NCI-H1694 treated with DMSO at 0.1 percent for 48 hours (cell line): ENCODE measurements around the gene SLC24A4.

Source experiments
- DNase-seq: peaks from one replicate; lab custom pipeline; 2025; lab: John Stamatoyannopoulos, UW

The SLC24A4 gene

DNA sequence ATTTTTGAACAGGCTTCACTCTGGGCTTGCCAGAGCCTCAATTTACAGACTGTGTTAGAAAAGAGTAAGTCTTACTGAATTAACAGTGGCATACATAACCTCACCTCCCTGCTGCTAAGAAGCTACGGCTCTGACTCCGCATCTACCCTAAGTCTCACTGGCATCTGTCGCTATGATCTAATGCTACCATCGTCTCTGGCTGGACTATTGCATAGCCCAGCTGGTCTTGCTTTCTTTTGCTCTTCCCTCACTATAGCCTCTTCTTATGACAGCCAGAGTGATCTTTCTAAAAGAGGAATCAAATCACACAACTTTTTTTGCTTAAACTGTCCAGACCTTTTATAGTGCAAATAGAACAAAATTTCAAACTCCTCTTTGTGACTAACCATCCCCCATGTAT is 81.1 kb downstream of the SLC24A4 start:
- no peak for DNase-seq

DNA sequence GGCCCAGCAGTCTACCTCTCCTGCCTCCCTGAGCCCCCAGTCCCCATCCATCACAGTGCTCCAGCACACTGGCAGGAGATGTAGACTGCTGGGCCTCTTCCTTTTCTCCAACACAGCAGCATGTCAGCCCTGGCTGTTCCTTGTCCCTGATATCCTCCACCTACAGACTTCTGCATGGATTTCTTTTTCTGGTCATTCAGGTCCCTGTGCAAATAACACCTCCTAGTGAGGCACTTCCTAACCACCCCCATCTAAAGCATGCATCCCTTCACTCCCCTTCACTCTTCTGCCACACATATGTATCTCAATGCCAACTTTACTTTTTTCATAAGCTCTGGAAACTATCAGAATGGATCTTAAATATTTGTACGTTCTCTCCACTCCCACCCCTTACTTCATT is 81.5 kb downstream of the SLC24A4 start:
- no peak for DNase-seq

DNA sequence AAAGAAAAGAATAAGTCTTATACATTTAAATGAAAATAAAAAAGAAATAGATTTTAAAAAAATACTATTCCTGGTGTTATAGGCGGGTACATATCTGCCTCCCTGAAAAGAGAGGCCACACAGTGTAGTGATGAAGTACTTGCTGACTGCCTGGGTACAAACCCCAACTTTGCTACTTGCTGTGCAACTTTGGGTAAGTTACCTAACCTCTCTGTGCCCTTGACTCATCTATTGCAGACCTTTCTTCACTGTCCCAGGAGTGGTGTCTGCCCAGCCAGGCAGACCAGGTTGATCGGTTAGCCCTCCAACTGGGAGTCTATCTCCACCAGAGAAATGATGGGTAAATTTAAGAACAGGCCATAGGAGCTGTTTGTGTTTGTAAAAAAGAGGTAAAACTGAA is 82.0 kb downstream of the SLC24A4 start:
- no peak for DNase-seq

DNA sequence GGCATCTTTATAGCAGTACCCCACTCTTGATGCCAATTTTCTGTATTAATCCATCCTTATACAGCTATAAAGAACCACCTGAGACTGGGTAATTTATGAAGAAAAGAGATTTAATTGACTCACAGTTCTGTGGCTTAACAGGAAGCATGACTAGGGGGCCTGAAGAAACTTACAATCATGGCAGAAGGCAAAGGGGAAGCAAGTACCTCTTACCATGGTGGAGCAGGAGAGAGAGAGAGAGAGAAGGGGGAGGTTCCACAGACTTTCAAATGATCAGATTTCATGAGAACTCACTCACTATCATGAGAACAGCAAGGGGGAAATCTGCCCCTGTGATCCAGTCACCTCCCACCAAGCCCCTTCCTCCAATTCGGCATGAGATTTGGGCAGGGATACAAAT is 84.4 kb downstream of the SLC24A4 start:
- no peak for DNase-seq

DNA sequence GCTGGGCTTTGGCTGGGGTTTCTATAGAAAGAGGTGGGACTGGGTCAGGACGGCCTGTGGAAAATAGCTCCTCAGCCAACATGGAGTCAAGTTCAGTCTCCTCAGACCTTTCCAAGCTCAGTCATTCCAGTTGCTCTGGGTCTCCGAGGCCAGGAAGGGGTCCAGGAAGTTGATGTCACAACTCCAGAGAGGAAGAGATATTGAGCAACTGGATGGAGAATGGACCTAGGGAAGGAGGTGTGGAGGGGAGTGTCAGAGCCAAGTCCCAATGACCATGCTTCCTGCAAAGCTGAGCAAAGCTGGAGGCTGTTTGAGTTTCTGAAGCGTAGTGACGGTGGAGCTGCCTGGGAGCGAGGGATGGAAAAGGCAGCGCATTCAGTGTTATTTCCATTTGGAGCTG is 86.1 kb downstream of the SLC24A4 start:
- no peak for DNase-seq

DNA sequence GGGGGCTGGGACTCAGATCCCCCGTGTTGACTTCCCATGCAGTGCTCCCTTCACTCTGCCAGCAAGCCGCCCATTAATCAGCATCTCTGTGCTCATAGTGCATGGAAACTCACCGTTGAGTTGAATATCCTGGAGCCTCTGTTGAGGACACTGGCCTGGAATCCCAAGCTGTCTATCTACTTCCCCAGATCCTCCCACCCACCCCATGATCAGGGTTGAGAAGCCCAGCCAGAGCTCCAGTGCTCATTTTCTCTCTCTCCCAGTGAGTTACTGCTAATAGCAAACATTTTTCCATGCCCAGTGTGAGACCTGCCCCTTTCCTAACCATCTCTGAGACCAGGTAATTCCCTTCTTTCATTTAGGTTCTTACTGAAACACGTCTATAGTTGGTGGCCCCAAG is 88.2 kb downstream of the SLC24A4 start:
- no peak for DNase-seq

DNA sequence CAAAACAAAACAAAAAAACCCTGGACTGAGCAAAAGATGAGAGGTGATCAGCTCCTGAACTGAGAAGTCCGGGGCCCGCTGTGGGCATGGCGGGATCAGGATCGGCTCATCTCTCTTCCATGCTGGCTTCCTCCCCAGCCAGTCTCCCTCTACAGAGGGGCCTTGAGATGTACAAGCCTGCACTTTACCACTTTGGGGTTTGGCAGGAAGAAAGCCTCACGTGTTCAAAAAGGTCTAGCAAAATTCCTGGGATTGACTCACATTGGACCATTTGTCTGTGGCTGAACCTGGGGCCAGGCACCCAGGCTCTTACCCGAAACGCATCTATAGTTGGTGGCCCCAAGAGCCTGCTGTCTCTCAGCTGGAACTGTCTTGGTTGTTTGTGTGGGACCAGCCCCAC is 89.0 kb downstream of the SLC24A4 start:
- no peak for DNase-seq

DNA sequence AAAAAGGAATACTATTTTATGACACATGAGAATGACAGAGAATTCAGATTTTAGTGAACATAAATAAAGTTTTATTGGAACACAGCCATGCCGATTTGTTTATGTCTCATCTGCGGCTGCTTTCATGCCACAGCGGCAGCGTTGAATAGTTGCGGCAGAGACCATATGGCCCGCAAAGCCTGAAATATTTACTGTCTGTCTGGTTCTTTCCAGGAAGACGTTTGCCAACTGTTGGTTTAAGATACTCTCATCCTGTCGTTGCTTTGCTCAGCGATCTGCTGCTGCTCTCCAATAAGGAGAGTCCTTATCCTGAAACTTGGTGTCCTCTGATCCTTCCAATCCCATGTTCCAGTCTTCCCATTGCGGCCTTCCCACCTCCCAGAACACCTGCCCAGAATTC is 89.9 kb downstream of the SLC24A4 start:
- DNase-seq = peak; percentile 86

DNA sequence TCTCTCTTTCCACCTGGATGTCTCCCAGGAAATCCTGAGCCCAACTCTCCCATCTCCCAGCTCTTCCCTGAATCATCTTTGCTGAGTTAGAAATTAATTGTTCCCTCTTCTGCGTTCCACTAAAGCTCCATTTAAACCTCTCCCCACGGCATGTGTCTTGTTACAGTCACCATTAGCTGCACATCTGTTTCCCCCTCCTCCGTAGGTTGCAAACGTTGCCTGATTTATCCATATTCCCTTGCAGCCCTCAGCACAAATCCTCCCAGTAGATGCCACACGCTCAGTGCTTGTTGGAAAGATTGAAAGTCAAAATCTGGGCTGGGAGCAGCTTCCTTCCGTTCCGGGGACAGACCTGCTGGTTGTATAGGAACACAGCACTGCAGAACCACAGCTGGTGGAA is 90.4 kb downstream of the SLC24A4 start:
- DNase-seq = peak; percentile 84

DNA sequence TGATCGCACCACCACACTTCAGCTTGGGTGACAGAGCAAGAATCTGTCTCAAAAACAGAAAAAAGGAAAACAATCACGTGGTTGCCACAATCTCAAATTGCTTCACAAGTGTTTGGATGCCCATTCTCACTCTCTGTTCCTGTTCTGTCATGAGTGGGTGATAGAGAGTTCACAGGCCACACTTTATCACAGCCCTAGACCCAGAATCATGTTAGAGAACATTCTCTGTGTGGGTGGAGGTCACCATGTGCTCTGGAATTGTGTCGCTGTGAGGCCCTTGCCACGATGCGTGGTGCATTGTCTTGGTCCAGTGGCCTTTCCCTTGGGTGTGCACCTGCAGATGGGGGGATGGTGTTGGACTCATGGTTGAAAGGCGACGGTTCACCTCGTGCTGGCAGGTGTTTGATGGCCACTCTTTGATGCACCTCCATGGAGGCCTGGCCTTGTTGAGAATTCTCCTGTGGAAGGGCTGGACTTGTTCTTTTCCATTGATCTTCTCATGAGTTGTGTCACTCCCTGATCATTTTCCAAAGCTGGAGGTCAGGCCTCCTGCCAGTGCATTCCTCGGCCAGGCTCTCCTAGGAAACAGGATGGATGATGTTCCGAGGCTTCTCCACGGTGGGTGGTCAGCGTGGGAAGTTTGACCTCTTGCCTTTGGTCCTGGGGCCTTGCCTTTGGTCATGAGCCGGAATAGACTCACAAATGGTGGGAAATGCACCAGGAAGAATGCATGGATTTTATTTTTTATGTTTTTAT is 91.9 kb downstream of the SLC24A4 start:
- DNase-seq = no peak

DNA sequence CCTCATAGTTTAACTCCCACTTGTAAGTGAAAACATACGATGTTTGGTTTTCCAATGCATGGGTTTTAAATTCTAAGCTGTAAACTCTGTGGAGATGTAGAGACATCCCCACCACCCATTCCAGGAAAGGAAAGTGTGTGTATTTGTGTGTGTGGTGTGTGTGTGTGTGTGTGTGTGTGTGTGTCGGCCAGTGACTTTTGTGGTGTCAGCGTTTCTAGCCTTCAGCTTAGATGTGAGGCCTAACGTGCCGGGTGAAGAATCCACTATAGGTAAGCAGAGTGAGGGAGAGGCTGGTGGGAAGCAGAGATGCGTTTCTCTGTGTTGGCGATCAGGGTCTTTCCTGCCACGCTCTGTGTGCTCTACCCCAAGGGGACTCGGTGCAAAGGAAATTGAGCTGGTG is 93.0 kb downstream of the SLC24A4 start:
- DNase-seq = no peak

DNA sequence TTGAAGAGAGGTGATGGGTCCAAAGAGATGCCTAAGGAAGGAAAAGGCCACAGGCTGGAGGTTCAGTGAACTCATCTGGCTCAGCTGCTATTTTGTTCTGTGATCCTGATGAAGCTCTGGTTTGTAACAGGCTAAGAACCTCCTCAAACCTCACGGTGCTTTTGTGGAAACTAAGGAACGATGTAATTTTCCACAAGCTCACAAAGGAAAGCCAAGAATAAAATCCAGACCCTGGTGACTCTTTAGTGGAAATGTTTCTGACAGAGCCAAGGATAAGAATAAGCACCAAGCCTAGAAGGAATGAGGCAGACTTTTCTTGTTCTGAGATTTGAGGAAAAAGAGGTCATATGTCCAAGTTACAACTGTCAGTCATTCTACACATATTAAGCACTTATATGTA is 93.6 kb downstream of the SLC24A4 start:
- no peak for DNase-seq

DNA sequence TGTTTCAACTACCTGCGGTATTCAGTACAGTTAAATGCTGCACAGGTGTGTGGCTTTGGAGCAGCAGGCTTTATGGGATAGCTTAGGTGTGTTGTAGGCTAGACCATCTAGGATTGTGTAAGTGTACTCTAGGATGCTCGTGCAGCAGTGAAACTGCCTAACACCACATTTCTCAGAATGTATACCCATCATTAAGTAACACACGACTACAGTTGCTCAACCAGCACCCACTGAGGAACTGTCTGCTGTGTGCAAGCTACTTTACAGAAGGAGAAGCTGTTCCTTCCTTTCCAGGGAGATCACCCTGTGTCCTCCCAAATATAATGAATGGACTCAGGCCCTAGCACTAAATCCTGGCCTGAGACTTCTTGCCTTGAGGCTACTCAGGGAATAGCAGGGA is 94.8 kb downstream of the SLC24A4 start:
- no peak for DNase-seq

DNA sequence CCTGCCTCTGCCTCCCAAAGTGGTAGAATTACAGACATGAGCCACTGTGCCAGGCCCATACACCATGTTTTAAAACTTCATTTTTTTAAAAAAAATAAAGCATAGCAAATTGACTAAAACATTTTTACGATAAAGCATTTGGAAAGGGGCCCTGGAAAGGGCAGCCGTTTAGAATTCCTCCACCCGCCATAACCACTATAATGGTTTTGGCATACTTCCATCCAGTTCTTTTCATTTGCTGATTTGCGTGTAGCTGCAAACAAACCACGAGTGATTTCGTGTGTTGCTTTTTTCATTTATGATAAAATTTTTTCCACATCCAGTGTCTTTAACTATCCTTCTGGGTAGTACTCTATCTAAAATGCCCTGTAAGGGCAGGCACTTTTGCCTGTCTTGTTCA is 98.8 kb downstream of the SLC24A4 start:
- DNase-seq = no peak

DNA sequence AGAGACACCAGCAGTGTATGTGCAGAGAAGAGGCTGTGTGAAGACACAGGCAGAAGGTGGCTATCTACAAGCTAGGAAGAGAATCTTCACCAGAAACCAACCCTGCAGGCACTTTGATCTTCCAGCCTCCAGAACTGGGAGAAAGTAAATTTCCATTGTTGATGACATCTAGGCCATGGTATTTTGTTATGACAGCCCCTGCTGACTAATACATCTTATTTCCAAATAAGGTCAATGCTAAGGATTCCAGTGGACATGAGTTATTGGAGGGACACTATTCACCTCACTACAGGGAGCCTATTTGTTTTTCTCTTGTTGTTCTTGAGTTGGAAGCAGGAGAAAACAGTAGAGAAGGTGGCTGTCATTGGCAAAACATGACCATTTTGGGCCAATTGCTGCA is 102.1 kb downstream of the SLC24A4 start:
- no peak for DNase-seq

DNA sequence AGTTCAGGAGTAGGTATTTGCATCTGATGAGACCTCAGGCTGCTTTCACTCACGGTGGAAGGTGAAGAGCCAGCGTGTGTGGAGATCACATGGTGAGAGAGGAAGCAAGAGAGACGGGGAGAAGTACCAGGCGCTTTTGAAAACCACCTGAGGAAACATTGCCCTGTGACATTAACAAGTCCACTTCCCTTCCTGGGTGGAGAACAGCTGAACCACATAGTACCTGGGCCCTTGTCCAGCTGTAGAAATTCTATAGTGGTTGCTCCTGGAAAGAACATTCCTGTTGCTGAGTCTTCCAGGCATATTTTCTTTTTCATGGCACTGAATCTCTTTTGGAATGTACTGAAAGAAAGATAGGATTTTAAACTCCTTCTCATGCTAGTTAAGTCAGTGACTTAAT is 103.3 kb downstream of the SLC24A4 start:
- DNase-seq = no peak

DNA sequence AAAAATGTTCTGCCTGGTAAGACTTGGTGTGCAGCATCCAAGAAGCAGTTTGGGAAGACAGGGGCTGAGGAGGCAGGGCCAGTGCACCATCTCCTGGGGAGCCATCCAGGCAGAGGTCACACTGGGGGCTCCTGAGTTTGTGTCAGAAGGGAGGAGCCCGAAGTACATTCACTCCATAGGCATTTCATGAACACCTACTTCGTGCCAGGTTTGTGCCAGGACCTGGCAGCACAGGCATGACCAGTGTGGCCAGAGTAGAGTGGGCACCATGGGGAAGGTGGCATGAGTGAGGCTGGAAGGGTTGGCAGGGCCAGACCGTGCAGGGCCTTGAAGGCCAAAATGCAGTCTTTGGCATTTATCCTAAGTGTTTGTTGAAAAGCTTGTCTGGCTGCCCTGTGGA is 104.1 kb downstream of the SLC24A4 start:
- no peak for DNase-seq

DNA sequence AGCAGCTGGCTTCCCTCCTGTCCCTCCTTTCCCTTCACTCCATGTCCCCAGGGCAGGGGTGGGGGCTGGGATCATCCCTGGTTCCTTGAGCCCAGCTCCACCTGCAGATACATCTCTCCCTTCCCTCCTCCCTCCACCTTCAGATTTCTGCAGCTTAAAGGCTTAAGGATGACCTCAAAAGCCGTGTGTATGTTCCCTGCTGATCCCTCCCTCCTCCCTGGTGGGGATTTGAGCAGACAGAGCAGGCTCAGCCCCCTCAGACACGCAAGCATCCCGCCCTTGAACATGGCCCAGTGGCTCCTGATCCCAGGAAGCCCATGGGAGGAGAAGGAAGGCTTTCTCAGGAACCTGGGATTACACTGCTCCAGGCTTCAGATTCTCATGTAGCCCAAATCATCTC is 107.7 kb downstream of the SLC24A4 start:
- DNase-seq = no peak

DNA sequence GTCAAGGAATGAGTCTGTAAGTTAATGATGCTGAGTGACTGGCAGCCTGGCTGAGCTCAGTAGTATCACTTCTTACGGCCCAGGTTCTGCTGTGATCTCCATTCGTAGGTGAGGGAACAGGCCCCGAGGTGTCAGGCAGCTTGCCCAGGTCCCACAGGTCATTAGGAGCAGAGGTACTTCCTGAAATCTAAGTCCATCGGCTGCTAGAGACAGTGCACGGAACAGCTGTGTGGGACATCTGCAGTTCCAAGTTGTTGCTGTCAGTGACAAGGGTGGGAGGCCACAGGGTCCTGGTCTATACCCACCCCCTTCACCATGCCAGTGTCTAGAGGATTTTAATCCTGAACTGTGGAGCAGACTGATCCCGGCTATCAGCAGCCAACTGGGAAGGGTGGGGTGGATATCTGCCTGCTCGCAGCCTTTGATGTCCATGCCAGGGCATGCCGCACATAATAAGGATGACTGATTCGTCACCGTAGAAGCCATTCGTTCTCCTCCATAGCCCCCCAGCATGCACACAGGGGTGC is 108.3 kb downstream of the SLC24A4 start:
- no peak for DNase-seq

DNA sequence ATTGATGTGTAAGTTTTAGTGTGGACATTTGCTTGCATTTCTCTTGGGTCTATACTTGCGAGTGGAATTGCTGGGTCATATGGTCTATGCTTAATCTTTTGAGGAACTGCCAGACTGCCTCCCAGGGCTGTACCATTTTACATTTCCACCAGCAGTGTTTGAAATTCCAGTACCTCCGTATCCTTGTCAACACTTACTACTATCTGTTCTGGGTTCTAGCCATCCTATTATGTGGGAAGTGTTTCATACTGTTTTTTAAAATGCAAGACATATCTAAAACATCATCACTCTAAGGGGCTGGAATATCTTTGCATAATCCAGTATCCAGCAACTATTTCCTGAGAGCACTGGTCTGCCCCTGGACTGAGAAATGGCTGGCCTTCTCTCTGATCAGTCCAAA is 110.4 kb downstream of the SLC24A4 start:
- DNase-seq = no peak

DNA sequence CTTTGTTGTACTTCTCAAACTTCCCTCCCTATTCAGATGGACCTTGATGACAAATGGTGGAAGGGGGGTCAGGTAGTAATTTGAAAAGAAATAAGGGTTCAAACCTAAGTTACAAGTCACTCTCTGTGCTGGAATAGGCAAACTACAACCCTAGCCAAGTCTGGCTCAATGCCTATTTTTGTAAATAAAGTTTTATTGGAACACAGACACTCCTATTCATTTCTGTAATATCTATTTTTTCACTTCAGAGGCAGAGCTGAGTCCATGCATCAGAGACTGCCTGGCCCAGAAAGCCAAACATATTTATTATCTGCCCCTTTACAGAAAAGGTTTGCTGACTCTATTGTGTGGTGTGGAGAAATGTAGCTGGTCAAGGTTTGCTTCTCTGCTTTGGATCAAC is 112.2 kb downstream of the SLC24A4 start:
- no peak for DNase-seq

DNA sequence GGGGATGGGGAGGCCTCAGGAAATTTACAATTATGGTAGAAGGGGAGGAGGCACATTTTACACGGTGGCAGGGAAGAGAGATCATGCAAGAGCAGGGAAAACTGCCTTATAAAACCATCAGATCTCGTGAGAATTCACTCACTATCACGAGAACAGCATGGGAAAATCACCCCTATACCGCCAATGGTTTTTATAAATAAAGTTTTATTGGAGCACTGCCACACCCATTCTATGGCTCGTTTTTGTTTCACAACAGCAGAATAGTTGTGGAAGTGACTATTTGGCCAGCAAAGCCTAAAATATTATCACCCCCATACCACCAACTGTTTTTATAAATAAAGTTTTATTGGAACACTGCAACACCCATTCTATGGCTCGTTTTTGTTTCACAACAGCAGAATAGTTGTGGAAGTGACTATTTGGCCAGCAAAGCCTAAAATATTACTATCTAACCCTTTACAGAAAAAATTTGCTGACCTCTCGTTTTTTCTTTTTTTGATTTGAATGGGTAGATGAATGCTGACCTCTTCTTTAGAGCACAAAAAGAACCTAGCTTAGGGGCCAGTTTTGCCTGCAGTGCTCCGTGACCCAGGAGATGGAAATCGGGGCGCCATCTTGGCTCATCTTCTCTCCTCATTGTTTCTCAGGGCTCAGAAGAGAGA is 113.3 kb downstream of the SLC24A4 start:
- DNase-seq = no peak

DNA sequence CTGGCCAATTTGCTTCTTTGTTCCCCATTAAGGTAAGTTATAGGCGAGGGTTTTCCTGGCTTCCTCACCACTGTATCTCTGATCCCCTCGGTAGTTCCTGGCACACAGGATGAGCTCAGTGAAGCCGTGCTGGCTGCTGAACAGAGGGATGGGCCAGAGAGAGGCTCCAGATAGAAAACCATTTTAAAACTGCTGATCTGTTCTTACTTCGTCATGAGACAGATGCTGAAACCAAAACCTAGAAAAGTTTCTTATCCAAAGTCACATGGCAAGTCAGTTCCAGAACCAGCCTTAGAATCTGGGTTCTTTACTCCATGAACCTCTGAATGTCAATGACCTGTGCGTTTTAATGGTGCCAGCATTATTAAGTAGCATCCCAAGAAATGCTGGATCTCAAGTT is 114.3 kb downstream of the SLC24A4 start:
- DNase-seq = no peak
